ENCODE measurements around the gene AAMP.

DNA sequence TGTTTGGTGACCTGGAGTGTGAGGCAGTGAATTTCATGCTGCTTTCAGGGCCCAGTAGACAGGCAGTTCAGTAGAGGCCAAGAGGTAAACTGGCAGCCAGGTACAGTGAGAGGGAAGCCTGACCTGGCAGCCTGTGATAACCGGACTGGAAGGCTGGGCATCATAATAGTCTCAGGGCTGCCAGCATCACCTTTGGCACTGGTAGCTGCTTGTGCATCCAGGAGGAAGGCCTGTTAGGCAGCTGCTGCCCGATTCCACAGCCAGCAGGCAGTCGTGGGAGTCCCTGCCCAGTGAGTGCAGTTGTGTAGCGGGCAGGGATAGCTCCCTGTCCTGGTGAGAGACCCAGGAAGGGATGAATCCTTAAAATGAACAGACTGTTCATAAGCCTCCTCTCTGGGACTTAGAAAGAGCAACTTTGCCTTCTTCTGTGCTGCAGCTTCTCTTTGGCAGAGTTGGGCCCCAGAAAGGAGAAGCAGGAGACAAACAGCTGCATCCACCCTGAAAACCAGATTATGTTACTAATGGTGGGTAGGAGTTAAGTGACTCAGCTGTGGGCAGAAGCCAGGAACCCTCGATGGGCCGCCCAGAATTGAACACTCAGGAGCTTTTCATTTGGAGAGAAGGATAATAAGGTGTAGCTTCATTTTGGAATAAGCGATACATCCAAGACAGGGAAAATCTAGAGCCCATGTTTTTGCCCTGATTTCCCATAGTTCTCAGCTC is 17.3 kb downstream of the AAMP start:
- TF ChIP-seq, protein P1, sequence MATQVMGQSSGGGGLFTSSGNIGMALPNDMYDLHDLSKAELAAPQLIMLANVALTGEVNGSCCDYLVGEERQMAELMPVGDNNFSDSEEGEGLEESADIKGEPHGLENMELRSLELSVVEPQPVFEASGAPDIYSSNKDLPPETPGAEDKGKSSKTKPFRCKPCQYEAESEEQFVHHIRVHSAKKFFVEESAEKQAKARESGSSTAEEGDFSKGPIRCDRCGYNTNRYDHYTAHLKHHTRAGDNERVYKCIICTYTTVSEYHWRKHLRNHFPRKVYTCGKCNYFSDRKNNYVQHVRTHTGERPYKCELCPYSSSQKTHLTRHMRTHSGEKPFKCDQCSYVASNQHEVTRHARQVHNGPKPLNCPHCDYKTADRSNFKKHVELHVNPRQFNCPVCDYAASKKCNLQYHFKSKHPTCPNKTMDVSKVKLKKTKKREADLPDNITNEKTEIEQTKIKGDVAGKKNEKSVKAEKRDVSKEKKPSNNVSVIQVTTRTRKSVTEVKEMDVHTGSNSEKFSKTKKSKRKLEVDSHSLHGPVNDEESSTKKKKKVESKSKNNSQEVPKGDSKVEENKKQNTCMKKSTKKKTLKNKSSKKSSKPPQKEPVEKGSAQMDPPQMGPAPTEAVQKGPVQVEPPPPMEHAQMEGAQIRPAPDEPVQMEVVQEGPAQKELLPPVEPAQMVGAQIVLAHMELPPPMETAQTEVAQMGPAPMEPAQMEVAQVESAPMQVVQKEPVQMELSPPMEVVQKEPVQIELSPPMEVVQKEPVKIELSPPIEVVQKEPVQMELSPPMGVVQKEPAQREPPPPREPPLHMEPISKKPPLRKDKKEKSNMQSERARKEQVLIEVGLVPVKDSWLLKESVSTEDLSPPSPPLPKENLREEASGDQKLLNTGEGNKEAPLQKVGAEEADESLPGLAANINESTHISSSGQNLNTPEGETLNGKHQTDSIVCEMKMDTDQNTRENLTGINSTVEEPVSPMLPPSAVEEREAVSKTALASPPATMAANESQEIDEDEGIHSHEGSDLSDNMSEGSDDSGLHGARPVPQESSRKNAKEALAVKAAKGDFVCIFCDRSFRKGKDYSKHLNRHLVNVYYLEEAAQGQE (IDR thresholded peaks at IDR 0.05): no peak
- TF ChIP-seq, protein P2, sequence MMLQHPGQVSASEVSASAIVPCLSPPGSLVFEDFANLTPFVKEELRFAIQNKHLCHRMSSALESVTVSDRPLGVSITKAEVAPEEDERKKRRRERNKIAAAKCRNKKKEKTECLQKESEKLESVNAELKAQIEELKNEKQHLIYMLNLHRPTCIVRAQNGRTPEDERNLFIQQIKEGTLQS (IDR thresholded peaks at IDR 0.05): no peak
- TF ChIP-seq, protein P3, sequence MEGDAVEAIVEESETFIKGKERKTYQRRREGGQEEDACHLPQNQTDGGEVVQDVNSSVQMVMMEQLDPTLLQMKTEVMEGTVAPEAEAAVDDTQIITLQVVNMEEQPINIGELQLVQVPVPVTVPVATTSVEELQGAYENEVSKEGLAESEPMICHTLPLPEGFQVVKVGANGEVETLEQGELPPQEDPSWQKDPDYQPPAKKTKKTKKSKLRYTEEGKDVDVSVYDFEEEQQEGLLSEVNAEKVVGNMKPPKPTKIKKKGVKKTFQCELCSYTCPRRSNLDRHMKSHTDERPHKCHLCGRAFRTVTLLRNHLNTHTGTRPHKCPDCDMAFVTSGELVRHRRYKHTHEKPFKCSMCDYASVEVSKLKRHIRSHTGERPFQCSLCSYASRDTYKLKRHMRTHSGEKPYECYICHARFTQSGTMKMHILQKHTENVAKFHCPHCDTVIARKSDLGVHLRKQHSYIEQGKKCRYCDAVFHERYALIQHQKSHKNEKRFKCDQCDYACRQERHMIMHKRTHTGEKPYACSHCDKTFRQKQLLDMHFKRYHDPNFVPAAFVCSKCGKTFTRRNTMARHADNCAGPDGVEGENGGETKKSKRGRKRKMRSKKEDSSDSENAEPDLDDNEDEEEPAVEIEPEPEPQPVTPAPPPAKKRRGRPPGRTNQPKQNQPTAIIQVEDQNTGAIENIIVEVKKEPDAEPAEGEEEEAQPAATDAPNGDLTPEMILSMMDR (IDR thresholded peaks at IDR 0.05; ENCODE audit: low read depth, low read length, missing input control): no peak
- no peak for TF ChIP-seq JUND (IDR thresholded peaks at IDR 0.05)
